ENCODE data around the gene ADAMTS14.

Gene ADAMTS14

DNA sequence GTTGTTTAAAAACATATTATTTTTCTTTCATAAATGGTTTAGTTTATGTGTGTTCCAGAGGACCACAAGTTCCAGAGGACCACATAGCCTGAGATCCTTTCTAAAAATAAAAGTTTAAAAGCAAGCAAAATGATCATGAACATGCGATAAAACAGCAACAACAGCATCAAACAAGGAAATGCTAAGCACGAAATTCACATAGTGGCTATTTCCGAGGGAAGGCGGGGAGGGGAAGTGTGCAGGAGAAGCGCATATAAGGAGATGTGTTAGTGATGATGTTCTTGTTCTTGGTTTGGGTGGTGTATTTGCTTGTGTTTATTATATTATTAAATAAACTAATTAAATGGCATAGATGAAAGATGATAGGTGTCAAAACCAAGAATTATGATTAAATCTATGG is 111.7 kb downstream of the ADAMTS14 start:
- DNase-seq (ENCODE audit: low read depth in 2 of 2), result no peak

DNA sequence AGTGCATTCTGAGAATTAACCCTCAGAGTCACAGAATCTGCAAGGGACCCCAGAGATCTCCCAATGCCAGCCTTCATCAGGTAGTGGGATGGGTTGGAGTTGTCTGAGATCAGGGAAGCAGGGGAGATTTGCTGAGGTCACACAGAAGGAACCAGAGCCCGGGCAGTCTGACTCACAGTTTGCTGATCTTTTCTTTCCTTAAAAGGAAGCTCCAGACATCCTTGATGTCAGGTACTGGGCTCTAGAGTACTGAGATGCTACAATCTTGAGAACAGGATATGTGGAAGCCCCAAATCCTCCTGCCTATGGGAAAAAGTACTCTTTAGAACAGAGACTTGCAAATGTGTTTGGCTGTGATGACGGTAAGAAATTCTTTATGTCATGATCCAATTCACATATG is 112.2 kb downstream of the ADAMTS14 start:
- DNase-seq (ENCODE audit: low read depth in 2 of 2), result no peak

DNA sequence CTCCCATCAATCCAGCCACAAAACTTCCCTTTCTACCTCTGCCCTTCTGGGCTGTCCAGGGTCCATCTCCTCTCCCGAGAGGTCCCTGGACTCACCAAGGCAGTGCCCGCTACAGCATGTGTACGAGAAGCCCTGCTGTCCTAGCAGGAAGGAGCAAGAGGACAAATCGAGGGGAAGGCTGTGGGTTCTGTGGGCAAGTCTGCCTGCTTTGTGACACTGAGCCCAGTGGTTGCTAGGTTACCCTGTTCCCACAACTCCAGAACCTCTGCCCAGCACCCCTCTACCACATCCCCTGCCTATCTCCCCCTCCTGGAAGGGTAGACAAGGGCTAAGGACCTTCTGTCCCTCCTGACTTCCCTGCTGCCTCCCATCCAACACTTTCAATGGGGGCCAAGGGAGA is 112.9 kb downstream of the ADAMTS14 start, which contains the start of gene TBATA:
TBATA (minus strand) TSS at position 188 of the 400 bp plus-strand sequence. CDS start 1,998 bp downstream, outside the sequence.
- DNase-seq (ENCODE audit: low read depth in 2 of 2), result no peak

- DNase-seq (ENCODE audit: low read depth in 2 of 2), result no peak
Observed at GRCh38 chr10:70786799-70787415, 114.6 kb downstream of the ADAMTS14 start.

- no peak for DNase-seq (ENCODE audit: low read depth in 2 of 2)
Observed at GRCh38 chr10:70791386-70792039, 119.2 kb downstream of the ADAMTS14 start.

- no peak for DNase-seq (ENCODE audit: low read depth in 2 of 2)
Observed at GRCh38 chr10:70795613-70796012, 123.3 kb downstream of the ADAMTS14 start.

- DNase-seq (ENCODE audit: low read depth in 2 of 2), result no peak
Observed at GRCh38 chr10:70797840-70798239, 125.5 kb downstream of the ADAMTS14 start.

- no peak for DNase-seq (ENCODE audit: low read depth in 2 of 2)
Observed at GRCh38 chr10:70799124-70799523, 126.8 kb downstream of the ADAMTS14 start.

GRCh38 chr10:70801854-70802253 is 129.5 kb downstream of the ADAMTS14 start:
- no peak for DNase-seq (ENCODE audit: low read depth in 2 of 2)

DNA sequence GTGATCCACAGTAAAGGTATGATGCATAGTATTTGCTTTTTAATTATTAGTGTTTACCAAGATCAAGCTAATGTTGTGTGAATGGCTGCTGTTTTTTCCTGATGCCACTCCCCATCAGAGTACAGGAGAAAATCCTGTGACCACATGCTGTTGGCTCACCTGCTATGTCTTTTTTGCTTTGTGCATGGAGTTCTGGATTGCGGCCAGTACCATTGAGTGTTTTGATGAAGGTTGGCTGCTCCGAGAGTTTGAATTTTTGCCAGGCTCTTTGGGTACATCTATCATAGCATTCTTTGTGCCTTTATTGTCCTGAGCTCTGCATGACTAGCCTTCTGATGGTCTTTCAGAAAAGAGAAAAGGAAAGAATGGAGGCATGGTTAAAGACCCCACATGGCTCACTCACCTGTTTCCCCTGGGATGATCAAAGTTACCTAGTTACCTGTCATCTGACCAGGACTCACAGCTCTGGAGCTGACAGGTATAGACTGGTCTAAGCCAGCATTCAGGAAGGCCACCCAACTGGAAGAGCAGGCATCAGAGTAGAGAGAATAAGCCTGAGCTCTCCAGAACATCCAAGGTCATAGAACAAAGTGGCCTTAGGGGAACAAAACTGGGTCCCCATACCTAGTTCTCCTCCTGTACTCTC is 131.6 kb downstream of the ADAMTS14 start:
- DNase-seq (ENCODE audit: low read depth in 2 of 2), result no peak

GRCh38 chr10:70804421-70804808 is 132.1 kb downstream of the ADAMTS14 start:
- no peak for DNase-seq (ENCODE audit: low read depth in 2 of 2)

DNA sequence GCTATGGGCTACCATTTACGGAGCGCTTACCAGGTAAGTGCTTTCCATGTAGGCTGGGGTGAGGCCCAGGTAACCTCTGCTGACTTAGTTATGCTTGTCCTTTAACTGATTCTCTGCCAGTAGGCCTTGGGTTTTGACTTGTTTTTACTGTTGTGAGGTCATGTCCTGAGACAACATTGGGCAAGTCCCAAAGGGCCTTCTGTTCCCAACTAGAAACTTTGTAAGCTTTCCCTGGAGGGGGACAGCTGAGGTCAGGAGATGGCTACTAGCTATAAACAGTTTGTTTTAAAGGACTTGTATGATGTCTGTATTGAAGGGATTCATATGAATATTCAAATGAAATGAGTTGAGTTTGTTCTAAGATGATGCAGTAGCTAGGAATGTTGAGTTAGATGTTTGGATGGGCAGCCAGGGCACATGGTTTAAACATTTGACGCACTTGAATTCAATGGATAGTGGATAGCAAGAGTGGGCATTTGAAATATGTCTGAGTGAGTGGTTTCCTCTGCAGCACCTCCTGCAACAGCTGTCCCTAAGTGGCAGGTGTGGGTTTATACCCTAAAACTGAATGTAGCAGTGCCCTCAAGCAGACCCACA is 133.4 kb downstream of the ADAMTS14 start:
- DNase-seq (ENCODE audit: low read depth in 2 of 2), result no peak

DNA sequence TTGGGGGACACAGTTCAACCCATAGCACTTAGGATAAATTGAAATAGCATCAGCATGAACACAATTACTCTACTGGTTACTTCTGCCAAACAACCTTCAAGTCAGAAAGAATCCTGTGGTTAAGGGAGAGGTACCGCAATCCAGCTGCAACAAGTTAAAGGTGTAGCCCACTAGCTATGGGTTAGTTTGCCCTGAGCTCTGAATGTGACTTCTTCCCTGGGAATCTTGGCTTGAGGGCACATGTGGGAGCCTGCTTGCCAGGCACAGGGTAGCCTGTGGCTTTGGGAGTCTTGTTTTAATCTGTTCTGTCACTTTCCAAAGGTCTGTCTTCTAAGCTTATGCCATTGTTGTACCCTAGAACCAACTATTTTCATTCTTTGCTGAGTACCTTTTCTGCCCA is 134.5 kb downstream of the ADAMTS14 start:
- DNase-seq (ENCODE audit: low read depth in 2 of 2), result no peak

DNA sequence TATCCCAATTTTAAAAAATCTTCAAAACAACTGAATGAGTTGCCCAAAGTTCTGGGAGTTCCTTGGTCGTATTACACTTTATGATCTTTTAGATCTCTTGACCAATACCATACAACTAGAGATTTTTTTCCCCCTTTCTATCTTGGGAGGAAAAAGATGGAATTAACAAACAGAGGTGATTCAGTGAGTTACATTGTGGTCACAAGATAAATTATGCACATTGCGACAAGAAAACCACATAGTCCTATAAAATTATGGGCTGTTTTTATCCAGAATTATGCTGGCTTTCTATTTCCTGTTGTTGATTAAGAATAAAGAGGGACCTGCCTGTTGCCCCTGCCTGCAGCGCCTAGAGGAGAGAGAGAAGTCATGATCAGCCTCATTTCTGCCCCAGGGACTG is 135.2 kb downstream of the ADAMTS14 start:
- no peak for DNase-seq (ENCODE audit: low read depth in 2 of 2)

DNA sequence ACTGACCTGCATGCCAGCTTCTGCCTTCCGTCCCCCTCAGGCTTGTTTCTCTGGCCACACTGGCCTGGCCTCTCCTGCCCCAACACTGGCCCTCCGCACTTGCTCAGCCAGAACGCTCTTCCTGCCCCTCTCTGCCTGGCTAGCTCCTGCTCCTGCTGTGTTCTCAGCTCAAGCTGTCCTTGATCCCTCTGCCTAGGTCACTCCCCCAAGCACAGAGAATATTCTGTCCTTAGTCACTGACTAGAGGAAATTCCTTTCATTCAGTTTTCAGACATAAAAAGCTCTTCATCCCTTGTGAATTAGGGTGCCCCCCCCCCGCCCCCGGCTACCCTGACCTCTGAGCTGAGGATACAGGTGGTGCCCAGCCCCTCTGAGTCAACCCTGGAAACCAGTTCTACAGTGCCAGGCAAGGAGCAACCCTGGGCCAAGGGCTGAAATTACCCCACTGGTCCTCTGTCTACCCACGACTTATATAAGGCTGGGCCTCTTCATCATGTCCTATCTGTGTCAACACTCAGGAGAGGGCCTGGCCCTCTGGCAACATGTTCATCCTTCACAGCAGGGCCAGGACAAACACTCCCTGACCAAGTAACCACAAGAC is 136.8 kb downstream of the ADAMTS14 start:
- no peak for DNase-seq (ENCODE audit: low read depth in 2 of 2)

GRCh38 chr10:70809726-70810125 is 137.4 kb downstream of the ADAMTS14 start:
- DNase-seq (ENCODE audit: low read depth in 2 of 2), result no peak

- DNase-seq (ENCODE audit: low read depth in 2 of 2), result no peak
Observed at GRCh38 chr10:70810967-70811366, 138.7 kb downstream of the ADAMTS14 start.

DNA sequence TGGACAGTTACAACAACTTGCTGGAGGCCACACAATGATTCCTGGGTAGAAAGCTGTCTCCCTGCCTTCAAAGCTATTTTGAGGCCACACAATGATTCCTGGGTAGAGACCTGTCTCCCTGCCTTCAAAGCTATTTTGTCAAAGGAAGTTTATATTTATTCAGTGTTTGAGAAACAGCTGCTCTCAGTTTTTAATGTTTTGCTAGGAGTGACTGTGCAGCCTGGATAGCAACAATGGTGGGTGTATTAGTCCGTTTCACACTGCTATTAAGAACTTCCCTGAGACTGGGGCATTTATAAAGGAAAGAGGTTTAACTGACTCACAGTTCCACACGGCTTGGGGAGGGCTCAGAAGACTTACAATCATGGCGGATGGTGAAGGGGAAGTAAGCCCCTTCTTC is 139.6 kb downstream of the ADAMTS14 start:
- DNase-seq (ENCODE audit: low read depth in 2 of 2), result no peak
